ENCODE data around the gene EDAR. TPM values are rescaled to one million over a fixed set of nuclear protein-coding genes. Genes with fewer than 3 reads are reported as not detected.

Gene EDAR
- total and polyA plus RNA-seq, 2 of the 4 experiments (the other 2 are of a cell fraction): not detected

- DNase-seq (peak; percentile 7), ATAC-seq (ENCODE audit: low read depth) (no peak)
- in situ Hi-C loops (cut with MboI; ENCODE audit: low sequenced_read_pairs): no loop called here
- no peak overlapping the region for H3K4me3 ChIP-seq (ENCODE audit: insufficient read depth, low read depth, low read length)
- no peak overlapping the region for H3K23ac ChIP-seq (ENCODE audit: low read depth, low read length)
- dilution Hi-C loops (cut with HindIII; ENCODE audit: low sequenced_read_pairs, unreplicated experiment): no loop called here
- H3K79me1 ChIP-seq (ENCODE audit: low read depth in 1 of 2, low read length in 2 of 2): no peaks in the 10 kb centered on the region
- H3K4me1 ChIP-seq (ENCODE audit: control insufficient read depth, insufficient read depth, low read length): no peaks in the 10 kb centered on the region
- H3K9me1 ChIP-seq (ENCODE audit: insufficient read depth, low read length): no peaks in the 10 kb centered on the region
- H4K91ac ChIP-seq (ENCODE audit: insufficient read depth, low read depth, low read length): no peak overlapping the region
- H3K9me3 ChIP-seq (ENCODE audit: control insufficient read depth, insufficient read depth, low read length): no peaks in the 10 kb centered on the region
- no CpG with 5 or more reads among the region's 7 CpGs for WGBS, 2 experiments (ENCODE audit: extremely low coverage in 2 of 2, insufficient read length in 1 of 2)
- H2AK5ac ChIP-seq (ENCODE audit: low read depth, low read length): no peak overlapping the region
- H3K18ac ChIP-seq (ENCODE audit: low read depth, low read length): no peak overlapping the region
- no peak overlapping the region for H4K5ac ChIP-seq (ENCODE audit: low read depth, low read length)
- H3K9ac ChIP-seq (ENCODE audit: low read depth, low read length): no peak overlapping the region
- no peak overlapping the region for H4K8ac ChIP-seq (ENCODE audit: low read depth in 2 of 2, low read length in 2 of 2)
- CTCF ChIA-PET: no interaction called here
- H2AK9ac ChIP-seq (replicated peaks; ENCODE audit: low read depth, low read length, poor library complexity): no peak overlapping the region
- no peak overlapping the region for H2BK5ac ChIP-seq (ENCODE audit: low read depth, low read length, poor library complexity, severe bottlenecking)
- no peak overlapping the region for H2BK20ac ChIP-seq (ENCODE audit: low read depth, low read length)
- intact Hi-C loops (cut with micrococcal nuclease): no loop called here
- H3K27me3 ChIP-seq (ENCODE audit: control insufficient read depth, insufficient read depth, low read length): peaks cover 60% of the 10 kb centered on the region
- no peak overlapping the region for H3K14ac ChIP-seq (replicated peaks; ENCODE audit: low read depth, low read length)
- H2BK120ac ChIP-seq (ENCODE audit: low read depth, low read length): no peak overlapping the region
- no peaks in the 10 kb centered on the region for H3K36me3 ChIP-seq (ENCODE audit: control insufficient read depth, insufficient read depth, low read length)
- no peak overlapping the region for H3K4me2 ChIP-seq (ENCODE audit: low read depth, low read length)
- no peak overlapping the region for H2BK15ac ChIP-seq (ENCODE audit: low read depth, low read length)
- H4K20me1 ChIP-seq (ENCODE audit: insufficient read depth, low read length): no peaks in the 10 kb centered on the region
- no peak overlapping the region for H3K56ac ChIP-seq (ENCODE audit: extremely low read depth, insufficient read depth, low read length)
- POLR2A ChIA-PET (ENCODE audit: unreplicated experiment): no interaction called here
- H3K27ac ChIP-seq (ENCODE audit: insufficient read depth, low read length): no peak overlapping the region
- no TSS peak for BruUV-seq (replicated peaks)
- TF ChIP-seq, protein P1, sequence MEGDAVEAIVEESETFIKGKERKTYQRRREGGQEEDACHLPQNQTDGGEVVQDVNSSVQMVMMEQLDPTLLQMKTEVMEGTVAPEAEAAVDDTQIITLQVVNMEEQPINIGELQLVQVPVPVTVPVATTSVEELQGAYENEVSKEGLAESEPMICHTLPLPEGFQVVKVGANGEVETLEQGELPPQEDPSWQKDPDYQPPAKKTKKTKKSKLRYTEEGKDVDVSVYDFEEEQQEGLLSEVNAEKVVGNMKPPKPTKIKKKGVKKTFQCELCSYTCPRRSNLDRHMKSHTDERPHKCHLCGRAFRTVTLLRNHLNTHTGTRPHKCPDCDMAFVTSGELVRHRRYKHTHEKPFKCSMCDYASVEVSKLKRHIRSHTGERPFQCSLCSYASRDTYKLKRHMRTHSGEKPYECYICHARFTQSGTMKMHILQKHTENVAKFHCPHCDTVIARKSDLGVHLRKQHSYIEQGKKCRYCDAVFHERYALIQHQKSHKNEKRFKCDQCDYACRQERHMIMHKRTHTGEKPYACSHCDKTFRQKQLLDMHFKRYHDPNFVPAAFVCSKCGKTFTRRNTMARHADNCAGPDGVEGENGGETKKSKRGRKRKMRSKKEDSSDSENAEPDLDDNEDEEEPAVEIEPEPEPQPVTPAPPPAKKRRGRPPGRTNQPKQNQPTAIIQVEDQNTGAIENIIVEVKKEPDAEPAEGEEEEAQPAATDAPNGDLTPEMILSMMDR (conservative IDR thresholded peaks at IDR 0.05; ENCODE audit: low read depth, low read length): no peak
- TF ChIP-seq RAD21 (IDR thresholded peaks at IDR 0.05; ENCODE audit: low read length) (no peak), RFX5 (IDR thresholded peaks at IDR 0.05; ENCODE audit: low read depth, low read length) (no peak), MAZ (IDR thresholded peaks at IDR 0.05; ENCODE audit: borderline replicate concordance, low read depth, low read length) (no peak), CEBPB (IDR thresholded peaks at IDR 0.05; ENCODE audit: low read depth, low read length) (no peak), MAFK (IDR thresholded peaks at IDR 0.05; ENCODE audit: low read depth, low read length) (no peak), POLR2A (IDR thresholded peaks at IDR 0.05; ENCODE audit: low read depth, low read length) (no peak), USF2 (IDR thresholded peaks at IDR 0.05; ENCODE audit: low read depth, low read length) (no peak), CHD1 (IDR thresholded peaks at IDR 0.05; ENCODE audit: low read depth, low read length) (no peak), BHLHE40 (IDR thresholded peaks at IDR 0.05; ENCODE audit: low read depth, low read length) (no peak), RCOR1 (IDR thresholded peaks at IDR 0.05; ENCODE audit: insufficient replicate concordance, low read length) (no peak), NFE2L2 (IDR thresholded peaks at IDR 0.05; ENCODE audit: low read depth, low read length) (no peak), MXI1 (IDR thresholded peaks at IDR 0.05; ENCODE audit: borderline replicate concordance, low read depth, low read length) (no peak)
- no peak overlapping the region for H3K4ac ChIP-seq (ENCODE audit: low read depth, low read length)
- H2AFZ ChIP-seq (replicated peaks; ENCODE audit: low read length, poor library complexity): no peak overlapping the region
These were observed 31.2 kb upstream of the EDAR start for GRCh38 chr2:109020217-109020637.

Measured in IMR-90 (cell line).